Adipocyte (in vitro differentiated cells): Measurements from ENCODE around the gene S100A2.
"Not testable (repeated sequence)": the region's sequence is repeated elsewhere in the genome, so short reads cannot be mapped to it uniquely, and the experiment has no call there.

ENCODE experiments used
- DNase-seq: peaks from one replicate; pipeline ENCODE4 v3.0.0-alpha.2; 2015; ENCODE audit warnings: low read depth
- H3K27me3 ChIP-seq: replicated peaks from 2 replicates; pipeline ENCODE4 v1.7.0; 2013; ENCODE audit warnings: mild to moderate bottlenecking, low read length, moderate library complexity; ENCODE audit not compliant: control insufficient read depth, insufficient read depth
- H3K36me3 ChIP-seq: 2 replicates; pipeline ENCODE4 v1.7.0; 2013; ENCODE audit warnings: low read length, mild to moderate bottlenecking, moderate library complexity; ENCODE audit not compliant: control insufficient read depth, insufficient read depth, severe bottlenecking
- H3K4me1 ChIP-seq: 2 replicates; pipeline ENCODE4 v1.7.0; 2013; ENCODE audit warnings: mild to moderate bottlenecking, low read length, moderate library complexity; ENCODE audit not compliant: control insufficient read depth, insufficient read depth
- H3K4me3 ChIP-seq: 2 replicates; pipeline ENCODE4 v1.7.0; 2013; ENCODE audit warnings: mild to moderate bottlenecking, low read length, moderate library complexity
- H3K9ac ChIP-seq: 2 replicates; pipeline ENCODE4 v1.7.0; 2013; ENCODE audit warnings: mild to moderate bottlenecking, low read length, moderate library complexity
- H3K9me3 ChIP-seq: 2 replicates; pipeline ENCODE4 v1.7.0; 2013; ENCODE audit warnings: mild to moderate bottlenecking, low read length, moderate library complexity; ENCODE audit not compliant: control insufficient read depth

The S100A2 gene

DNA sequence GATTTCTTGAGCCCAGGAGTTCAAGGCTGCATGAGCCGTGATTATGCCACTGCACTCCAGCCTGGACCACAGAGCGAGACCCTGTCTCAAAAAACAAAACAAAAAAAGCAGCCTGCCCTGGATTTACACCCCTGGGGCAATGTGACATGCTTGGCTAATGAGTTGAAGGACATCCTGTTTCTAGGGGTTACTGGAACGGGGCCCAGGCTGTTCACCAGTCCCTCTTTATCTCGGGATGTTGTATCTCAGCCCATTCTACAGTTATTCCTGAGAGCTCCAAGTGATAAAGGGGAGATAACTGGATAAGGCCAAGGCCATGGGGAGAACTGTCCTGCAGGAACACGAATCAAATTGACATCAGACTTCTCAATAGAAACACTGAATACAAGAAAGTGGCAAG lies 21.7 kb upstream of the S100A2 start:
- H3K4me3 ChIP-seq, result no peak overlapping the region

DNA sequence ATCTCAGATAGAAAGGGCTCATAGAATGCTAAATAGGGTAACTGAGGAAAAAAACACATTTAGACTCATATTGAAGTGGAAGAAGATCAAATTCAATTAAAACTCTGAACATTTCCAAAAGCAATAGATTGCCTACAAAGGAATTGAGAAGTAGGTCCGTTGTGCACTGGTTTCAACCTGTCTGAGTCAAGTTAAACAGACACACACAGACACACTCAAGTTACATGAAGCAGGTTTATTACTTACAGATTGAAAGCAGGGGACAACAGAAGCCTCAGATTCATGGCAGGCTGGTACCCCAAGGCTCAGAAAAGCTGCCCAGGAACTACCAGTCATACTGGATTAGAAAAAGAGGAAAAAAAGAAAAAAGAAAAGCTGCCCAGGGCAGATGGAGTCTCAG lies 20.7 kb upstream of the S100A2 start:
- Histone ChIP-seq H3K27me3 (no peaks in the 10 kb centered on the region), H3K4me1 (peaks cover 20% of the 10 kb centered on the region), H3K36me3 (no peaks in the 10 kb centered on the region), H3K9me3 (no peaks in the 10 kb centered on the region), H3K9ac (no peak overlapping the region), H3K4me3 (no peak overlapping the region)
- DNase-seq, result no peak

More for the DNA sequence above, 21.7 kb upstream of the S100A2 start:
- Histone ChIP-seq H3K9ac (no peak overlapping the region), H3K27me3 (no peaks in the 10 kb centered on the region), H3K9me3 (no peaks in the 10 kb centered on the region), H3K36me3 (no peaks in the 10 kb centered on the region), H3K4me1 (peaks cover 21% of the 10 kb centered on the region)
- DNase-seq, result no peak

DNA sequence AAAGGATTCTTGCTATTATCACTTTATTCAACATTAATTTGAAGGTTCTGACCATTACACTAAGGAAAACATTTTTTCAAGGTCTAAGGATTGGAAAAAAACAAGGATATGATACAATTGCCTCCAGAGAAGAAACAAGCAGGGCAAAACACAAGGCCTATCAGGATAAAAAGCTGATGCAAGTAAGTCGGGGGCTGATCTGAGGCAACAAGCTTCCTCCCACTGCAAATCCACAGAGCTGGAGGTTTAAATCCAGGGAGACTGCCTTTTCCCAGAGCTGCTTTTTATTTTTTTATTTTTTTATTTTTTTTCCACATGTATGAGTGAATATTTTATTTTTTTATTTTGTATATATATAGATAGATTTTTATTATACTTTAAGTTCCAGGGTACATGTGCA lies 19.4 kb upstream of the S100A2 start:
- H3K9me3 ChIP-seq, result no peaks in the 10 kb centered on the region

DNA sequence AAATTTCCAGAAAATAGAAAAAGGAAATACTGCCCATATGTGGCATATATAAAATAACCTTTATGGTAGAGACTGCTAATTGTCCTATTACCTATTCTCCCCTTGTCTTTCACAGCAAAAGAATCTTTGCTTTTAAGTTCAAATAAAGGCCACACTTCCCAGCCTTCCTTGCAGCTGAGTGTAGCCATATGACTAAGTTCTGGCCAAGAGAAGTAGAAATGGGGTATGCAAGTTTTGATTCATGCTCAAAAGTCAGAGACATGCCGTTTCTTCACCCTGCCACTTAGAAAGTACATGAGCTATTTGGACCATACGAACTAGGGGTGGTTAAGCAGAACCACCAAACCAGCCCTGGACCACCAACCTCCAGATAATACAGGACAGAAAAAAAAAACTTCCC lies 18.3 kb upstream of the S100A2 start:
- Histone ChIP-seq H3K4me3 (no peak overlapping the region), H3K4me1 (peaks cover 24% of the 10 kb centered on the region), H3K9me3 (no peaks in the 10 kb centered on the region), H3K27me3 (no peaks in the 10 kb centered on the region), H3K9ac (no peak overlapping the region), H3K36me3 (no peaks in the 10 kb centered on the region)
- no peak for DNase-seq

More for the DNA sequence above, 19.4 kb upstream of the S100A2 start:
- H3K4me1 ChIP-seq, result peaks cover 20% of the 10 kb centered on the region
- H3K27me3 ChIP-seq, result no peaks in the 10 kb centered on the region
- DNase-seq, result no peak
- H3K4me3 ChIP-seq, result no peak overlapping the region
- H3K36me3 ChIP-seq, result no peaks in the 10 kb centered on the region
- H3K9ac ChIP-seq, result no peak overlapping the region

DNA sequence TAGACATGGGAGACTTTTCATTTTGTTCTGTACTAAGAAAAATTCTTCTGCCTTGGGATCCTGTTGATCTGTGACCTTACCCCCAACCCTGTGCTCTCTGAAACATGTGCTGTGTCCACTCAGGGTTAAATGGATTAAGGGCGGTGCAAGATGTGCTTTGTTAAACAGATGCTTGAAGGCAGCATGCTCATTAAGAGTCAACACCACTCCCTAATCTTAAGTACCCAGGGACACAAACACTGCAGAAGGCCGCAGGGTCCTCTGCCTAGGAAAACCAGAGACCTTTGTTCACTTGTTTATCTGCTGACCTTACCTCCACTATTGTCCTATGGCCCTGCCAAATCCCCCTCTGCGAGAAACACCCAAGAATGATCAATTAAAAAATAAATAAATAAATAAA lies 17.9 kb upstream of the S100A2 start:
- DNase-seq, H3K27me3 ChIP-seq, H3K9me3 ChIP-seq, H3K9ac ChIP-seq, H3K4me3 ChIP-seq, H3K36me3 ChIP-seq: not testable (repeated sequence)
- H3K4me1 ChIP-seq, result peaks cover 27% of the 10 kb centered on the region

DNA sequence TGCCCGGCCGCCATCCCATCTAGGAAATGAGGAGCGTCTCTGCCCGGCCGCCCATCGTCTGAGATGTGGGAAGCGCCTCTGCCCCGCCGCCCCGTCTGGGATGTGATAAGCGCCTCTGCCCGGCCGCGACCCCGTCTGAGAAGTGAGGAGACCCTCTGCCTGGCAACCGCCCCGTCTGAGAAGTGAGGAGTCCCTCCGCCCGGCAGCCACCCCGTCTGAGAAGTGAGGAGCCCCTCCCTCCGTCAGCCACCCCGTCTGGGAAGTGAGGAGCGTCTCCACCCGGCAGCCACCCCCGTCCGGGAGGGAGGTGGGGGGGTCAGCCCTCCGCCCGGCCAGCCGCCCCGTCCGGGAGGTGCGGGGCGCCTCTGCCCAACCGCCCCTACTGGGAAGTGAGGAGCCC lies 17.2 kb upstream of the S100A2 start:
- H3K27me3 ChIP-seq, DNase-seq, H3K9me3 ChIP-seq, H3K9ac ChIP-seq, H3K36me3 ChIP-seq, H3K4me3 ChIP-seq: not testable (repeated sequence)
- peaks cover 27% of the 10 kb centered on the region for H3K4me1 ChIP-seq

DNA sequence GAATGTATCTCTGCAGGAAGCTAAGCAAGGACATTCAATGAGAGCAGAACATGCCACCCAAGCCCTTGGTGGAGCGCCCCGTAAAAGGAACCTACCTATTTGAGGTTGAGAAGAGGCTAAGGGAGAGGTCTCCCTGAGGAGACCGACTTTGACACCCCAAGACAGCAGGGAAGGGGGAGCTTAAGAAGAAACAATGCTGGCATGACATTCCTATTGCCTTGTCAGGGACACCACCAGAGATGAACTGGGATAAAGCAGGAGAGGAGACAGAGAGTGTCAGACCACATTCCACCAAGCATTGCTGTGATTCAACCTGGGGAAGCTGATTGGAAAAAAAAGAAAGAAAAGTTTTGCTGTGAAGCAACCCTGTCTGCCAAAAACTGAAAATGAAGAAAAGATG lies 13.3 kb upstream of the S100A2 start:
- peaks cover 18% of the 10 kb centered on the region for H3K4me1 ChIP-seq
- DNase-seq, result no peak
- no peaks in the 10 kb centered on the region for H3K36me3 ChIP-seq
- H3K27me3 ChIP-seq, result no peaks in the 10 kb centered on the region
- no peak overlapping the region for H3K4me3 ChIP-seq
- no peaks in the 10 kb centered on the region for H3K9me3 ChIP-seq
- H3K9ac ChIP-seq, result no peak overlapping the region

DNA sequence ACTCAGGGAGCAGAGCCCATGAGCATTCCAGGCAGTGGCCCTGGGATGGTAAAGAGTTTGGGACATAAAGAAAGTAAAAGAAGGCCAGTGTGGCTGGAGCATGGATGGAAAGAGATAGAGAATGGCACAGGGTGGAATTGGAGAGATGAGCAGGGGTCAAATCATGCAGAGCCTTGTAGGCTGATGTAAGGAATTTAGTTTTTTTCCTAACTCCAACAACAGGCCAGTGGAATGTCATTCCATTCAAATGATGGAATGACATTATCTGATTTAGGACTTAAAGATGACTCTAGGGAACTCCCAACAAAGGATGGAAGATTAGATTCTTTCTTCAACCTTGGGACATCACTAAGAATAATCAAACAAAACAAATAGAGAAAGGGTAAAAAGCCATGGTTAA lies 12.8 kb upstream of the S100A2 start:
- no peaks in the 10 kb centered on the region for H3K36me3 ChIP-seq
- no peaks in the 10 kb centered on the region for H3K27me3 ChIP-seq
- no peaks in the 10 kb centered on the region for H3K9me3 ChIP-seq
- H3K4me3 ChIP-seq, result no peak overlapping the region
- peaks cover 20% of the 10 kb centered on the region for H3K4me1 ChIP-seq
- DNase-seq, result peak; percentile 38
- H3K9ac ChIP-seq, result no peak overlapping the region

DNA sequence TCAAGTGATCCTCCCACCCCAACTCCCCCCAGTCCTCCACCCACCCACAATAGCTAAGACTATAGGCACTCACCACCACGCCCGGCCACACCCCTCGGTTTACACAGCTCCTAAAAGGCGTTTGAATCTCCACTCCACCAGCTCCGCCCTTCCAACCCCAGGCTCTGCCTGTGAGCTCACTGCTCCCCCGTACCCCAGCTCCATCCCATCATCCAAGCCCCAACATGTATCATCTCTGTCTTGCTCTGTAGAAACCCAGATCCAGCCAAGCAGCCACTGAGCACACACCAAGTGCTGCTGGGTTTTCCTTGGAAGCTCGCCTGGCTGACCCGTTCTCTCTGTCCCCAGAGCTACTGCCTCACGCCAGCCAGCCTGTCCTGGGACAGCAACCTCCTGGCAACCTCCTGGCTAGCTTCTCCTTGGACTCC lies 12.0 kb upstream of the S100A2 start:
- Histone ChIP-seq H3K4me3 (no peak overlapping the region), H3K9me3 (no peaks in the 10 kb centered on the region), H3K9ac (no peak overlapping the region), H3K27me3 (no peaks in the 10 kb centered on the region), H3K4me1 (peaks cover 28% of the 10 kb centered on the region), H3K36me3 (no peaks in the 10 kb centered on the region)
- no peak for DNase-seq

DNA sequence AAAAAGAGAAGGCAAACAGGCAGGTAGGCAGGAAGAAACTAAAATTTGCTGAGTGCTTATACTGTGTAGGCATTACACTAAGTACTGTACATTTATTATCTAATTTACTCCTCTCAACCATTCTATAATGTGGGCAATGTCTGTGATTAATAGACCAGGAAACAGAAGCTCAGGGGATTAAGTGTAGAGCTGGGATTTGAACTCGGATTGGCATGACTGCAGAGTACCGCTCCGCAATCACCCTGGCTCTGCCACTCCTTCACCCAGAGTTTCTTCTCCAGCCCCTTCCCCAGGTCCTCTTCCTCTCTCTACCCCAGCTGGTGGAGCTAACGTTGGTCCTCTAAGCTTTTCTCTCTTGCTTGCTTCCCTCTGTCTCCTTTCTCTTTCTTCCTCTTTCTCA lies 11.5 kb upstream of the S100A2 start:
- Histone ChIP-seq H3K27me3 (no peaks in the 10 kb centered on the region), H3K9me3 (no peaks in the 10 kb centered on the region), H3K9ac (no peak overlapping the region), H3K4me3 (no peak overlapping the region), H3K36me3 (no peaks in the 10 kb centered on the region), H3K4me1 (peaks cover 32% of the 10 kb centered on the region)
- DNase-seq, result no peak

DNA sequence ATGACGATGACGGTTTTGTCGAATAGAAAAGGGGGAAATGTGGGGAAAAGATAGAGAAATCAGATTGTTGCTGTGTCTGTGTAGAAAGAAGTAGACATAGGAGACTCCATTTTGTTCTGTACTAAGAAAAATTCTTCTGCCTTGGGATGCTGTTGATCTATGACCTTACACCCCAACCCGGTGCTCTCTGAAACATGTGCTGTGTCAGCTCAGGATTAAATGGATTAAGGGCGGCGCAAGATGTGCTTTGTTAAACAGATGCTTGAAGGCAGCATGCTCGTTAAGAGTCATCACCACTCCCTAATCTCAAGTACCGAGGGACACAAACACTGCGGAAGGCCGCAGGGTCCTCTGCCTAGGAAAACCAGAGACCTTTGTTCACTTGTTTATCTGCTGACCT lies 9.9 kb upstream of the S100A2 start:
- H3K9ac ChIP-seq, DNase-seq, H3K4me3 ChIP-seq, H3K36me3 ChIP-seq, H3K9me3 ChIP-seq, H3K27me3 ChIP-seq: not testable (repeated sequence)
- H3K4me1 ChIP-seq, result peaks cover 32% of the 10 kb centered on the region

DNA sequence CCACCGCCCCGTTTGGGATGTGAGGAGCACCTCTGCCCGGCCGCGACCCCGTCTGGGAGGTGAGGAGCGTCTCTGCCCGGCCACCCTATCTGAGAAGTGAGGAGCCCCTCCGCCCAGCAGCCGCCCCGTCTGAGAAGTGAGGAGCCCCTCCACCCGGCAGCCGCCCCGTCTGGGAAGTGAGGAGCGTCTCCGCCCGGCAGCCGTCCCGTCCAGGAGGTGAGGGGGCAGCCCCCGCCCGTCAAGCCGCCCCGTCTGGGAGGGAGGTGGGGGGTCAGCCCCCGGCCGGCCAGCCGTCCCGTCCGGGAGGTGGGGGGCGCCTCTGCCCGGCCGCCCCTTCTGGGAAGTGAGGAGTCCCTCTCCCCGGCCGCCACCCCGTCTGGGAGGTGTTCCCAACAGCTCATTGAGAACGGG lies 9.4 kb upstream of the S100A2 start:
- H3K9me3 ChIP-seq, H3K4me3 ChIP-seq, H3K9ac ChIP-seq, H3K36me3 ChIP-seq, H3K27me3 ChIP-seq, DNase-seq: not testable (repeated sequence)
- H3K4me1 ChIP-seq, result peaks cover 32% of the 10 kb centered on the region
